ENCODE data around the gene SNAPC1. TPM values are rescaled to one million over a fixed set of nuclear protein-coding genes. Genes with fewer than 3 reads are reported as not detected.

SNAPC1 gene
- total RNA-seq, 1 experiment from 2014 or later = 11.7 TPM

GRCh38 chr14:61768240-61768639, 6.0 kb downstream of the SNAPC1 start:
- Mint-ChIP-seq H3K4me1 (ENCODE audit: low read depth, unreplicated experiment) (peaks cover 25% of the 10 kb centered on the region), H3K9me3 (ENCODE audit: low read depth, unreplicated experiment) (no peaks in the 10 kb centered on the region), H3K27ac (ENCODE audit: unreplicated experiment) (no peak overlapping the region), H3K4me3 (ENCODE audit: low read depth, unreplicated experiment) (no peak overlapping the region), H3K27me3 (ENCODE audit: unreplicated experiment) (no peaks in the 10 kb centered on the region), H3K36me3 (ENCODE audit: insufficient read depth, unreplicated experiment) (peaks cover 30% of the 10 kb centered on the region)
- BruUV-seq (replicated peaks) = no TSS peak
- intact Hi-C loops (cut with micrococcal nuclease; ENCODE audit: unreplicated experiment) = no loop called here
- no peak for TF ChIP-seq CTCF (IDR thresholded peaks at IDR 0.05; ENCODE audit: unreplicated experiment)
- no peak for DNase-seq
- CTCF ChIA-PET = no interaction called here

GRCh38 chr14:61769893-61770292, 7.7 kb downstream of the SNAPC1 start:
- peaks cover 29% of the 10 kb centered on the region for H3K36me3 Mint-ChIP-seq (ENCODE audit: insufficient read depth, unreplicated experiment)
- H3K4me3 Mint-ChIP-seq (ENCODE audit: low read depth, unreplicated experiment) = no peak overlapping the region
- no peaks in the 10 kb centered on the region for H3K27me3 Mint-ChIP-seq (ENCODE audit: unreplicated experiment)
- H3K9me3 Mint-ChIP-seq (ENCODE audit: low read depth, unreplicated experiment) = no peaks in the 10 kb centered on the region
- H3K4me1 Mint-ChIP-seq (ENCODE audit: low read depth, unreplicated experiment) = peaks cover 16% of the 10 kb centered on the region
- no peak for TF ChIP-seq CTCF (IDR thresholded peaks at IDR 0.05; ENCODE audit: unreplicated experiment)
- no peak overlapping the region for H3K27ac Mint-ChIP-seq (ENCODE audit: unreplicated experiment)
- CTCF ChIA-PET = interaction anchor here (0.7 kb wide), 1 partner anchor 181 kb away, joined by 5 read pairs; no protein-coding TSS in a partner anchor
- no TSS peak for BruUV-seq (replicated peaks)
- no peak for DNase-seq
- intact Hi-C loops (cut with micrococcal nuclease; ENCODE audit: unreplicated experiment) = no loop called here

- intact Hi-C loops (cut with micrococcal nuclease; ENCODE audit: unreplicated experiment) = no loop called here
- Mint-ChIP-seq H3K9me3 (ENCODE audit: low read depth, unreplicated experiment) (no peaks in the 10 kb centered on the region), H3K27ac (ENCODE audit: unreplicated experiment) (no peak overlapping the region), H3K27me3 (ENCODE audit: unreplicated experiment) (no peaks in the 10 kb centered on the region), H3K36me3 (ENCODE audit: insufficient read depth, unreplicated experiment) (peaks cover 40% of the 10 kb centered on the region), H3K4me3 (ENCODE audit: low read depth, unreplicated experiment) (no peak overlapping the region), H3K4me1 (ENCODE audit: low read depth, unreplicated experiment) (no peaks in the 10 kb centered on the region)
- no TSS peak for BruUV-seq (replicated peaks)
- CTCF ChIA-PET = no interaction called here
- no peak for DNase-seq
- TF ChIP-seq CTCF (IDR thresholded peaks at IDR 0.05; ENCODE audit: unreplicated experiment) = no peak
Measured at GRCh38 chr14:61774861-61775260, 12.6 kb downstream of the SNAPC1 start.

DNA sequence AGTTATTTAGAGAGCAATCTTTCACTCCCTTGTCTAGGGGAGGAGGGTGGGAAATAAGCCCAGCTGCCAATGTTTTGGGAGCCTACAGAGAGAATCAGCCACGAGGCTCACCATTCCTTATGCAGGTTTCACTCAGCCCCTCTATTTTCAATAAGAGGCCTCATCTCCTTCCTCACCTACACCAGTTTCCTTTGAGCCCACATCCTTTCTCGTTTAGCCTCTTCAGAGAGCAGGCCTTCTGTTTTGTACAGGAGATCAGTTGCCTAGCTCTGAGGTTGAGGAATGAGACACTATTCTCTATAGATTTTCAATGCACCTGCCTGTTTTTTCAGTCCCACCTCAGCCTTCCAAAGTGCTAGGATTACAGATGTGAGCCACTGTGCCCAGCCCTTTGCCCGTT, 17.9 kb downstream of the SNAPC1 start:
- no peak for TF ChIP-seq CTCF (IDR thresholded peaks at IDR 0.05; ENCODE audit: unreplicated experiment)
- CTCF ChIA-PET = interaction anchor here (0.6 kb wide), 1 partner anchor 279 kb away, joined by 5 read pairs; no protein-coding TSS in a partner anchor
- Mint-ChIP-seq H3K4me3 (ENCODE audit: low read depth, unreplicated experiment) (no peak overlapping the region), H3K36me3 (ENCODE audit: insufficient read depth, unreplicated experiment) (peaks cover 36% of the 10 kb centered on the region), H3K27ac (ENCODE audit: unreplicated experiment) (no peak overlapping the region), H3K4me1 (ENCODE audit: low read depth, unreplicated experiment) (no peaks in the 10 kb centered on the region), H3K9me3 (ENCODE audit: low read depth, unreplicated experiment) (no peaks in the 10 kb centered on the region), H3K27me3 (ENCODE audit: unreplicated experiment) (no peaks in the 10 kb centered on the region)
- BruUV-seq (replicated peaks) = no TSS peak
- intact Hi-C loops (cut with micrococcal nuclease; ENCODE audit: unreplicated experiment) = no loop called here
- no peak for DNase-seq
